Head of caudate nucleus (tissue), 42 donors: ENCODE measurements around the gene OCA2.
"Not testable (repeated sequence)": the region's sequence is repeated elsewhere in the genome, so short reads cannot be mapped to it uniquely, and the experiment has no call there.

Source experiments
- DNase-seq, 42 donors: peaks; one replicate each; pipeline versions ENCODE4 v3.0.0 to v3.0.0-alpha.2; 2020 to 2021; ENCODE audit warnings: mixed read lengths in 7 of 42
- intact Hi-C: fragments of 100-400 bp; cut with DNase I; formaldehyde crosslinking; loops from one replicate; pipeline ENCODE4 v1.15.0; 2022

Gene OCA2

DNA sequence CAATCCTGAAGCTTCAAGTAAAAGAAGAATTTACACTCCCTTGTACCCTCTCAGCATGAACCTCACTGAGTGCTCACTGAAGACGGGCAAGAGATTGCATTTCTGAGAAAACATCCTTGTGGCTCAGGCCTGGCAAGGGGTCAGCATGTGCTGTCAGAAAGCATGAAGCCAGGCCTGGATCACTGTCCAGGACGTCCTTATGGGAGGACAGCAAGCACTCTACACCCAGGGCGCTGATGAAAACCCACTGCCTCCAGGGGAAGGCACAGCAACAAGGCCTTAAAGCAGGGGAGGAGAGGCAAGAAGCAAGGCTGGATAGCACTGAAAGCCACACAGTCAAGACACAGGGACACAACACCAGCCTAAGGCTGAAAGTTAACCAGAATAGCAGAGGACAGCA lies 315.4 kb downstream of the OCA2 start:
- DNase-seq, result no peak
- intact Hi-C loops, result no loop called here

DNA sequence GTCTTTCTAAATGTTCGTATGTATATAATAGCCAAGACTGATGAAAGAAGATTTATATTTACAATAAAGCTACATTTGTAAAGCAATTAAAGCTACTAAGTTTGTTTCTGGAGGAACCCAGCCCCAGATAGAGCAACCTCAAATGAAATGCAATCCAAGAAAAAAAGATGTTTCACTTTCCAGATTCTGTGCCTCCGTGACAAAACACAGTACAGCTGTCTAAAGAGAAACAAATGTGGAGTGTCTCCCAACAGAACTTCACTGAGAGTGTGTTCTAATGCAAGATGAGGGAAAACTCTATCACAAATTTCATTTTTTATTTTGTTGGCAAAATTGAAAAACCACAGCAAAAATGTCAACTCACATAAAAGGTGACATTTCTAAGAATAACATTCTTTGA lies 317.0 kb downstream of the OCA2 start:
- intact Hi-C loops, result no loop called here

DNA sequence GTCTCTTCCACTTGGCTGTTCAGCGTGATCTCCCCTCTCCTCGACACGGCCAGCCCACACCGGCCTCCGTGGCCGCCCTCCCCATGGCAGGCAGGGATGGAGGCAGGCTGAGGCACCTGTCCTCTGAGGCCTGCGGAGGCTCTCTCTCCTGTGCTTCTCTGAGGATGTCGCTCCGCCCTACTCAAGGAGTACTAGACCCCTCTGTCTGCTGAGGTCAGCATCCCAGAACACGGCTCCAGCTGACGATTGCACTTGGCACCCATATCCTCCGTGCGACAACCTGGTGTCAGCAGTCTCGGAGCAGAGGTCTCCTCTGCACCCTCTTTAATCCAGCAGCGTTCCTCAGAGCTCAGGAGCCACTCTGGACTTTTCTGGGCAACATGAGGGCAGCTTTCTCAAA lies 322.6 kb downstream of the OCA2 start:
- DNase-seq, result no peak
- intact Hi-C loops, result no loop called here

More for the DNA sequence above, 317.0 kb downstream of the OCA2 start:
- DNase-seq, result no peak

DNA sequence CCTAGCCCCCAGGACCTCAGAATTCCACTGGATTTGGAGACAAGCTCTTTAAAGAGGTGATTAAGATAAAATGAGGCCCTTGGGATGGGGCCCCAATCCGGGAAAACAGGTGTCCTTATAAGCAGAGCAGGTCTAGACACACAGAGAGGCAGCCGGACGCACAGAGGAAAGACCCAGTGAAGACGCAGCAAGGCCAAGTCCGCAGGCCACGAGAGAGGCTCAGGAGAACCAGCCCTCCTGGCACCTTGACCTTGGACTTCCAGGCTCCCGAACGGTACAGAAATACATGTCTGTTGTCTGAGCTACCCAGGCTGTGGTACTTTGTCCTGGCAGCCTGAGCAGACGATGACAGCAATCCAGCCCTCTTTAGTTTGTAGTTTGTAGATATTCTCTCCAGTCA lies 324.5 kb downstream of the OCA2 start:
- no peak for DNase-seq
- intact Hi-C loops, result no loop called here

DNA sequence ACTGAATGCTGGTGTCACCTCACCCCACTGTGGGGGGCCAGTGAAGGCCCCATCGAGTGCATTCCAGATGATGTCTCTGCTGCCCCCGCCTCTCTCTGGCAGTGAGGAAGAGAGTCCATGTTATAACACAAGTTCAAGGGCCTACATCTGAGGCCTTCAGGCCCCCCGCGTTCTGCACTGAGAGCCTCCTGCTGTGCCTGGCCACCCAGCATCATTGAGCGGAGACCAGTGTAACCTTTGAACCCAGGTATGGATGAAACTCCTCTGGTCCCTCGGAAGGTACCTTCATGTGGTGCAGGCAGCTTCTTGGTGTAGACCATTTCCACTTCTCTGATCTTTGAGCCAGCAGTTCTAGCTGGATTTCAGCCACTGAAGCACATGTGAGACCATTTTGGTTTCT lies 324.9 kb downstream of the OCA2 start:
- intact Hi-C loops, result no loop called here
- no peak for DNase-seq

DNA sequence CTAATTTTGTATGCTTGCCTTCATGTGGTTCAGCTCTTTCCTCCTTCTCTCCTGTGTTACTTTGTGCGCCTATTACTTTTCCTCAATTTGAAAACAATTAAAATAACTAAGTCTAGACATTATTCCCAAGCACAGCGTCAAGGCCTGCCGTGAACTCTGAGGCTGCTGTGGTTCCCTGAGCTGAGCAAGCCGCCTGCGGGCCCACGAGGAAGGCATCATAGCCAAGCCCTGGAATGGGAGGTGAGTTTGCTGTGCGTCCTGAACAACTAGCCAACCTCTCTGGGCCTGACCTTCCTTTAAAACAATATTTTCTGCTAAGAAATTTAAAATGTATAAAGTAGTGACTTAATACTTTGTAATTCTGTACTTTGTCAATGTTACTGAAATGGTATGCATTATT lies 327.2 kb downstream of the OCA2 start:
- no peak for DNase-seq

DNA sequence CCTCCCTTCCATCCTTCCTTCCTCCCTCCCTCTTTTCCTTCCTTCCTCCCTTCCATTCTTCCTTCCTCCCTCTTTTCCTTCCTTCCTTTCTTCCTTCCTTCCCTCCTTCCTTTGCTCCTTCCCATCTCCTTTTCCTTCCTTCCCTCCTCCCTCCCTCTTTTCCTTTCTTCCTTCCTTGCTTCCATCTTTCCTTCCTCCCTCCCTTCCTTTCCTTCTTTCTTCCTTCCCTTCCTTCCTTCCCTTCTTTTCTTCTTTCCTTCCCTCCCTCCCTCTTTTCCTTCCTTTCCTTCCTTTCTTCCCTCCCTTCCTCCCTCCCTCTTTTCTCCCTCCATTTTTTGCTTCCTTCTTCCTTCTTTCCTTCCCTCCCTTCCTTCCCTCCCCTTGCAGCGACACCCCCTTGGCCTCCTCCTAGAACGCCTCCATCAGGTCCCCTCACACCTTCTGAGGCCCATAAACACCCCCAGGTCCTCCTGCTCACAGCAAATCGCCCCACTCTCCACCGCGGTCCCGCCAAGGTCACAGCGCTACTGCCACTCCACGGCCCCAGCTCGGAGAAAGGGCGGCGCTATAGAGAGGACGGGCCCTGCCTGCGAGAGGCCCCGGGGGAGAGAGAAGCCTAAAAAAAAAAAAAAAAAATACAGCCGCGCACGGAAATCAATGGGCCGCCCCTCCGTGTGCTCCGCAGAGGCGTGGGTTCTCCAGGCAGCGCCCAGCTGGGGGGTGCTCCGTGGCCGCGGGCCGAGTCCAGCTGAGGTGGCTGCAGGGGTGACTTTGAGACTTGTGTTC lies 328.2 kb downstream of the OCA2 start:
- DNase-seq, result no peak
- intact Hi-C loops, result no loop called here

More for the DNA sequence above, 327.2 kb downstream of the OCA2 start:
- intact Hi-C loops, result no loop called here

DNA sequence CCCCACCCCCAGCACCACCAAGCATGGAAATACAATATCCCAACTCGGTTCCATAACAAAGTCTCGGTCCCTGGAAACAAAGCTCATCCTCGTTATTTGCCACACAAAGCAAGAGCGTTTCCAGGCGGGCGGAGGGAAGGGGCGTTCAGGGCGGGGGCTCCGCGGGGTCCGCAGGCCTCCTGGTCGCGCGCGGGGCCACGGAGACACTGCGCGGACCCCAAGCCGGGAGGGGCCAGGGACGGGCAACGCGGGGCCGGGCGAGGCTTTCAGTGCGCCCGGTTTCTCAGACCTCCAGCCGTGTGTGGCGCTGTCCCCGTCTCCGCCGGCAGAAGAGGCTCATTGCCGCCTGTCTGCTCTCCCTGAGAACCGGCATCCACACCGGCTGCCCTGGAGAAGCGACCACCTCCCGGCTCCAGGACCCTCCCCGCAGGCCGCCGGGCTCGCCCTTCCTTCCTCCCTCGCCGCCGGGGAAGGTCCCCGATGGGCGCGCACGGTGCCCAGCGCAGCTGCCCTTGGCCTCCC lies 329.0 kb downstream of the OCA2 start:
- intact Hi-C loops, result no loop called here
- DNase-seq, result no peak

DNA sequence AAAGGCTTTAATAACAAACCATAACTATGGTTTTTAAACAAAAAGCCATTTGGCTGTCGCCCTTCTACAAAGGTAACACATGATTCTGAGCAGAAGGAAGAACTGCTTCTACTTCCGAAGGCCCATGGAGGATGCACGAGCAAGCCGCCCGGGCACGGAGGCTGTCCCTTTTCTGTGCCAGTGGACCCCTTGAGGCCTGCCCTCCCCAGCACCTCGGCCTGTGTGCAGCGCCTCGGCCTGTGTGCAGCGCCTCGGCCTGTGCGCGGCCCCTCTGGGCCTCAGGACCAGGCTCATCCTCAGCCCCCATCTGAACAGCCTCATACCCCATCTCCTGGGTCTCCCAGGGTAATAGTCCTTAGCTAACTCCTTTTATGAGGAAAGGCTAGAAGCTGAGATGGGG lies 329.5 kb downstream of the OCA2 start:
- intact Hi-C loops, result no loop called here
- DNase-seq, result no peak

DNA sequence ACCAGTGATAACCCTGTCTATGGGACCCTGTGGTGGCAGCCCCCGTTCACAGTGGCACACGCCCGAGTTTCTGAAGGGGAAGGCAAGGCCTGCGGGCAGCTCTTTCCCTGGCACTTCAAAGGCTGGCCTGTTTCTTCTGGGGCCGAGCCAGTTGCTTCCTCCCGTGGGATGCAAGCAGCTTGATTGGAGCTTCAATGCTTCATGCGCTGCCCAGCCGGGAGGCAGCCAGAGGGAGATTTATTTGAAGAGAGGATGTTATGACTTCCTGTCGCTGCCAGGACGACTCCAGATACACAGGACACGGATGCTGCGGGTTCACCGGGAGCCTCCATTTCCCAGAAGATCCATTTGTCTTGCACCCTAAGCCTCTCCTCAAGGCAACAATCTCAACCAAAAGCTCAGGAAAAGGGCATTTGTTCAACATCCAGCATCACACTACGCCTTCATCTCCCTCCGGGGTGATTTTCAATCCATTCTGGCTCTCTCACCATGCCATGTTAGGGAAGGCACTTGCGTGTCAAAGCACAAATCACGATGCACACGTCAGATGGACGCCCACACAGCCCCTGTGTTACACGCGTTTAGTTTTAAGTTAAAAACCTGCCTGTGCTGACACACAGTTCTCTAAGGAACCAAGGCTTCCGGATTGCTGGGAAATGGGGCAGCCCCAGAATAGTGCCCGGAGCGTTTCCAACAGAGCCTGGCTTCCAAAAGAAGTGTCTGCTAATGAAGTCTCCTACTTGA lies 330.2 kb downstream of the OCA2 start:
- peak; percentile 17 to 82 (median 52) for DNase-seq
- intact Hi-C loops, result no loop called here

DNA sequence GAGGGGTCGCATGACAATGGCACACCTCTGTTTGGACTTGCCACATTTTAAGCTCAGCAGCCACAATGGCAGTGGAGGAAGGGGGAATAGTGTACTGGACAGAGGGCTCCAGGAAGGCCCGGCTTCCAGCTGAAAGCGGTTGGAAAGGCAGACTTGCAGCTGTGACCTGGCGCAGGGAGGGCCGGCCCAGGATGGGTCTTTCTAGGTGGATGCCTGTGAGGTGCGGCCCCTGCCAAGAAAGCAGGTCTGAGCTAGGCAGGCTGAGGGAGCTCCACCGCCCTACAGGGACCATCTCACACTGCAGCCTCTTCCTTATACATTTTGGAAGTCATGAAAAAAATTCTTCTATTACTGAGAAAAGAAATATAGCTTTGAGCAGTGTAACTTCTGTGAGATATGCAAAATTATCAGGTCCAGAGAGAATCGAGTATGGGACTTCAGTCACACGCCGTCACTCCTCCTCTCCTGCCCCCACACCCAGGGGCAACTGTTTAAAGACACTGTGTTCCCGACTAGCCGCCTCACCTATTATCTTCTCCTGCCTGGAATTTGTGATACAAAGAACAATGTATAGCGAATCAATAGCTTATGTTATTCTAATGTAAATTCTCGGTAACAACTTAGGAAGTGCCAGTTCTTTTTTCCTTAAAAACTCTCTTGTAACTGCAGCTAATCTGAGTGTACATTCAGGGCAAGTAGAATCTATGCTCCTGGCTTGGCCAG lies 331.0 kb downstream of the OCA2 start:
- intact Hi-C loops, result no loop called here

DNA sequence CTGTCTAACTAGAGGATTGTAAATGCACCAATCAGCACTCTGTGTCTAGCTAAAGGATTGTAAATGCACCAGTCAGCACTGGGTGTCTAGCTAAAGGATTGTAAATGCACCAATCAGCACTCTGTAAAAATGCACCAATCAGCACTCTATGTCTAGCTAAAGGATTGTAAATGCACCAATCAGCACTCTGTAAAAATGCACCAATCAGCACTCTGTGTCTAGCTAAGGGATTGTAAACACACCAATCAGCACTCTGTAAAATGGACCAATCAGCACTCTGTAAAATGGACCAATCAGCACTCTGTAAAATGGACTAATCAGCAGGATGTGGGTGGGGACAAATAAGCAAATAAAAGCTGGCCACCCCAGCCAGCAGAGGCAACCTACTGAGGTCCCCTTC lies 331.7 kb downstream of the OCA2 start:
- DNase-seq, intact Hi-C loops: not testable (repeated sequence)

More for the DNA sequence above, 331.0 kb downstream of the OCA2 start:
- DNase-seq, result no peak

DNA sequence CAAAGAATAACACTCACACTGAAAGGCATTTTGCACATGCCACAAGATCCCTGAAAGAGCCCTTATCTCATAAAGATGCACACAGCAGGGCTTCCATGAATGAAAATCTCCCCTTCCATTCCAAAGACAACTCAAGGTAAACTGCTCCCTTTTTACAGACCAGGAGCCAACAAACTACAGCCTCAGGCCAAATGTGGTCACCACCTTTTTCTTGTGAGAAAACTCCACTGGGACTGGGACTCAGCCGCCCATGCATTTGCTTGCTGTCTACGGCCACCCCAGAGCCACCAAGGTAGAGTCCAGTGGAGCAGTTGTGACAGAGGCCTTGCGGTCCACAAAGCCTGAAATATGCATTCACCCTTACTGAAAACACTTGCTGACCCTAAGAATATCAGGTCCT lies 334.8 kb downstream of the OCA2 start:
- intact Hi-C loops, result no loop called here
- DNase-seq, result no peak

DNA sequence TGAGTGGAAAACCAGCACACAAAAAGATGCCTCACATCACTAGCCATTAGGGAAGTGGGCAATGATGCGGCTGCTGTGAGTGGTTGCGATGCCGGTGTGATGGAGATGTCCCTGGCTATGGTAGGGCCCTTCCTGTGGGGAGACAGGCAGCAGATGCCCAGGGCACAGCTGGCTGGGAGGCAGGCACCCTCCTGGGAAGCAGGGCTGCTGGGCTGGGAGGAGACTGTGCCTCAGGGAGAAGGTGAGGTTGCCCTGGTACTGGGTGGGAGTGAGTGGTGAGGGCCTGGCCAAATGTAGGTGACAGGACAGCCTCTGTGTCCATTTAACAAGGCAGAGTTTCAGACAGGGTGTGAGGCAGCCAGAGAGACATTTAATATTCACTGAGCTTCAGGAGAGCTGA lies 335.6 kb downstream of the OCA2 start:
- DNase-seq, result no peak
- intact Hi-C loops, result no loop called here

DNA sequence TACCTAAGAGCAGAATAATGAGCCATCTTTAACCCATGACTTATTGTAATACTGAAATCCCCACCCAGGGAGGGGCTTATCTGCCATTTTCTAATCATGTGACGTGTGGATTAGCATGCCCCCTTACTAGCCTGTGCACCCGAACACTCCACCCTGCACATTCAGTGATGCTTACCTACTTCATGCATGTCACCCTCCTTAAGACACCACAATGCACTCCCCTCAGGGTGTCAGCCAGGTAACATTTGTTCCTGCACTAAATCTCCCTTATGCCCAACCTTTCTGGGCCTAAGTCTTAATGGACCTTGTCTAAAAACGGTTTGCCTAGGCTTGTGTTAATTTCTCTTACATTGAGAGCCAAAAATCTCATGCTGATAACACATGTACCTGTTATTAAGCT lies 336.6 kb downstream of the OCA2 start:
- no peak for DNase-seq
- intact Hi-C loops, result no loop called here

DNA sequence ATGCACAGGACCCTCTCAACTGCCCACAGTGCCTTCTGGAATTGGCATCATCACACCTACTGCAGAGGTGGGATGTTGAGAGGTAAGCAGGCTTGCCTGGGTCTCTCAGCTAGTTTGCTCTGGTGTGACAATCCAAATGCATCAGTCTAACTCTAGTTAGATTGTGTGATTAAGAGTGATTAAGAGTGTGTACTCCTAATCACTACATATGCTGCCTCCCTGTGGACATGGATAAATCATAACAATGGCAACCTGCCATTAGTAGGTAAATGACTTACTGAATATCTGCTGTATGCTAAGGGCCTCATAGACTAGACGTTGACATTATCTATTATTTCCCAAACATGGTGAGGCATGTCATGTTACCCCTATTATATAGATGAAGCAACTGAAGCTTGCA lies 342.1 kb downstream of the OCA2 start:
- intact Hi-C loops, result no loop called here
- no peak for DNase-seq

DNA sequence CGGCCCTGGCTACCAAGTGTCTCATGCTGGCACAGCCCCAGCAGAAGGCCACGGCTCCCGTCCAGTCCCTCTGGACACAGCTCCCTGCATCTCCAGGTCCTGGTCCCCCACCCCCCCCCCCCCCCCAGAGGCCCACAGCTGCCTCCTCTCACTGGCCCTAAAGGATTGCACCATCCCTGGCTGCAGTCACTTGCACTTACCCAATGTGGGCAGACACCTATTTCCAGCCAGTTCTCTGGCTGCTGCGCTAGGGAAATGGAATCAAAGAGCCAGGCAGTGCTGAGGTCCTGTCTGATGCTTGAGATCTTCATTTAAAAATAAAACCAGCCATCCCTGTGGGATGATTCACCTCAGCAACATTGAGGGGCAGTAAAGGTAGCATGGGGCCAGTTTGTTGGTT lies 346.4 kb downstream of the OCA2 start:
- intact Hi-C loops, result no loop called here
- no peak for DNase-seq

DNA sequence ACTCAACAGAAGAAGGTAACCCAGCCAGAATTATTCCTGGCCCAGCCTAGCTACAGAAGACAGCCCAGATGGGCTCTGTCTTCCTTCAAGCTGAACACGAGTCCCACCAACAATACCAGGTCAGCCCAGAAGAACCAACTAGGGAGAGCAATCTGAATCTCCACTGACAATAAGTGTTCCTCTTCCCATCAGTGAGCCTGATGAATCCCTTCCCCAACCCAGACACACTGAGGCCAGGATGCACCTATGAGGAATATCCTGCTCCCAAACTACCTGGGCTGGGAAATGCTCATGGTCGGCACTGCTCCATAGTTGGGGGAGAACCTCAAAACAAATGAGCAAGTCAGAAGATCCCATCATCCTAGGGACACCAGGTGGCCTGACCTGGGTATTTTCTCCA lies 351.1 kb downstream of the OCA2 start:
- no peak for DNase-seq
- intact Hi-C loops, result no loop called here

DNA sequence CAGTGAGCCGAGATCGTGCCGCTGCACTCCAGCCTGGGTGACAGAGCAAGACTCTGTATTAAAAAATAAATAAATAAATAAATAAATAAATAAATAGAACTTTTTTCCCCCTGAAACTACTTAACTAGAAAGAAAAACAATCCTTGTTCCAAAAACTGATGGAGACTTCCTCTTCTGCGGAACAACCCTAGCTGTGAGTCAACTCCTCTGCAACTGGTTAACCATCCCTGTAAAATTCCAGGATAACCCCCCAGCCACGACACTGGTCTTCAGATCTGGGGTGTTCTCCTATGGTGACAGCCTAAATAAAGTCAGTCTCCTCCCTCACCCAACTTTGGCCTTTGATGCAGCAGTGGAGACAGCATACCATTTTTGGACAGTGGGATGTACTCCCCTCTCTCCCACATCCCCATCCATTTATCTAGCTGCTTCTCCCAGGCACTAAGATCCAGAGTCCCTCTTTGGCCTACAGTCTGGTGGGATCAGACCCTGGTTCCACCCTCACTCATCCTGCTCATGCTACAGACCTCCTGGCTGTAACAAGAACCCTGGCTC lies 352.6 kb downstream of the OCA2 start:
- intact Hi-C loops, result no loop called here
- no peak for DNase-seq

DNA sequence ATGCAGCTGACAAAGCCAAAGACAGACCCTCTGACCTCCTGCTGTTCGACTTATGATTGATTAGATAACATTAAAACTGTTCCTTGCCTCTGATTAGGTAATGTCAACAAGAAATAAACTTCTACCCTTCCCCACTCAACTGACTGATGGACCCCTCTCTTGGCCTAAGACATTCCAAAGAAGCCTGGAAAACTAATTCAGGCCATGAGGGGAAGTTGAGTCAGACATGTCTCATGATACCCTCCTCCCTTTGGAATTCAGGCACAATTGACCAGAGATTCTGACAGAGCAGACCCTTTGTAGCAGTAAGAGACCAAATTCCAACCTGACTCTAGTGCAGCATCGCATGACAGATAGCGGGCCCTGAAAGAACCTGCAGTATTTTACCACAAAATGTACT lies 354.5 kb downstream of the OCA2 start:
- no peak for DNase-seq
- intact Hi-C loops, result no loop called here
